ENCODE measurements around the gene BMAL1.

GRCh38 chr11:13260963-13261588 is 16.5 kb upstream of the BMAL1 start:
- TF ChIP-seq CTCF (IDR thresholded peaks at IDR 0.05; ENCODE audit: insufficient read depth, low read length, poor library complexity, severe bottlenecking) (no peak), EZH2phosphoT487 (conservative IDR thresholded peaks at IDR 0.05; ENCODE audit: low read length) (no peak)

Data from SU-DHL-6 (cell line).